K562 (cell line): ENCODE data around the gene WASL. TPM values are rescaled to one million over a fixed set of nuclear protein-coding genes. Genes with fewer than 3 reads are reported as not detected.
"Not testable (repeated sequence)": the region's sequence is repeated elsewhere in the genome, so short reads cannot be mapped to it uniquely, and the experiment has no call there.

Experiments
- ATAC-seq: fragments of 200-7000 bp; cut with Tn5 transposase; 3 replicates; pipeline ENCODE4 v1.9.1; 2020; ENCODE audit warnings: moderate library complexity
- BruUV-seq: library from RNA; stranded (reverse); fragments of 400-500 nt; replicated peaks from 2 replicates; lab custom pipeline; 2021; lab: Mats Ljungman, UMichigan
- CTCF ChIA-PET: fragments of 300-600 bp; formaldehyde crosslinking; extraction: SDS; loops from one replicate; lab custom pipeline; 2021; ENCODE audit warnings: low intra/inter-chr PET ratio; lab: Yijun Ruan, JAX
- POLR2A ChIA-PET: fragments of 300-600, 350-650 bp; sonication (Branson Sonifier 250); formaldehyde crosslinking; extraction: SDS; loops from one replicate; lab custom pipeline; 2021; ENCODE audit warnings: antibody characterized with exemption, inconsistent platforms; lab: Yijun Ruan, JAX
- DNase-seq, 4 experiments: peaks; one replicate each; pipeline versions ENCODE4 v3.0.0 to v3.0.0-alpha.2; 2011 to 2018; ENCODE audit warnings: low spot score in 3 of 4, mixed read lengths in 3 of 4; ENCODE audit errors: extremely low read depth in 1 of 4
- FAIRE-seq: peaks from 2 replicates; lab custom pipeline; 2011; peaks lifted over from hg19 to GRCh38; lab: Jason Lieb, UNC
- H2AFZ ChIP-seq: 2 replicates; pipeline ENCODE4 v1.6.0; 2011; ENCODE audit warnings: low read depth, low read length, control low read depth, inconsistent platforms
- H3K27ac ChIP-seq: fragments of 200-600 bp; 3 replicates; pipeline ENCODE4 v1.8.0; 2011; ENCODE audit warnings: low read depth, mild to moderate bottlenecking, control low read depth, inconsistent platforms, low read length, moderate library complexity, mixed read lengths; ENCODE audit errors: extremely low read depth
- H3K27me3 ChIP-seq, 2 experiments: fragments of 300-600 bp in 1 of 2; 2 replicates in 1 of 2; 3 replicates in 1 of 2; pipeline versions ENCODE4 v1.6.0 to v1.8.0; 2011; ENCODE audit warnings: inconsistent platforms in 2 of 2, low read length in 2 of 2, mild to moderate bottlenecking in 1 of 2, mixed read lengths in 1 of 2, moderate library complexity in 1 of 2; ENCODE audit not compliant: control insufficient read depth in 2 of 2, insufficient read depth in 2 of 2
- H3K36me3 ChIP-seq: fragments of 300-600 bp; 3 replicates; pipeline ENCODE4 v1.8.0; 2011; ENCODE audit warnings: mild to moderate bottlenecking, low read length, inconsistent platforms; ENCODE audit not compliant: control insufficient read depth, insufficient read depth
- H3K4me1 ChIP-seq, 2 experiments: fragments of 200-600 bp in 1 of 2; replicated peaks in 1 of 2; 2 replicates in 1 of 2; 3 replicates in 1 of 2; pipeline versions ENCODE4 v1.5.1 to v1.8.0; 2011; ENCODE audit warnings: inconsistent platforms in 2 of 2, low read length in 2 of 2, mild to moderate bottlenecking in 1 of 2, mixed read lengths in 1 of 2, moderate library complexity in 1 of 2; ENCODE audit not compliant: control insufficient read depth in 2 of 2, insufficient read depth in 2 of 2
- H3K4me2 ChIP-seq: 2 replicates; pipeline ENCODE4 v1.6.1; 2011; ENCODE audit warnings: low read length, control low read depth, inconsistent platforms, mixed read lengths; ENCODE audit not compliant: insufficient read depth
- H3K4me3 ChIP-seq: fragments of 200-600 bp; sonication (generic), shearing (Covaris generic); 2 replicates; pipeline ENCODE4 v1.5.1; 2016; ENCODE audit warnings: control low read depth, inconsistent platforms
- H3K79me2 ChIP-seq: fragments of 200-600 bp; 3 replicates; pipeline ENCODE4 v1.8.0; 2011; ENCODE audit warnings: low read length, inconsistent platforms; ENCODE audit not compliant: control insufficient read depth, insufficient read depth
- H3K9ac ChIP-seq, 2 experiments: 2 replicates each; pipeline versions ENCODE4 v1.6.0 to v1.6.1; 2011; ENCODE audit warnings: low read depth in 2 of 2, low read length in 2 of 2, control low read depth in 1 of 2, inconsistent platforms in 1 of 2, mild to moderate bottlenecking in 1 of 2, mixed read lengths in 1 of 2; ENCODE audit not compliant: insufficient read depth in 1 of 2
- H3K9me1 ChIP-seq: one replicate; pipeline ENCODE4 v1.6.0; 2011; ENCODE audit warnings: inconsistent platforms, mild to moderate bottlenecking, low read length, moderate library complexity; ENCODE audit not compliant: control insufficient read depth, insufficient read depth
- H3K9me3 ChIP-seq: replicated peaks from 2 replicates; pipeline ENCODE4 v1.5.1; 2011; ENCODE audit warnings: low read depth, low read length, inconsistent platforms; ENCODE audit not compliant: control insufficient read depth, insufficient read depth
- H4K20me1 ChIP-seq: replicated peaks from 2 replicates; pipeline ENCODE4 v1.6.1; 2011; ENCODE audit warnings: low read length, inconsistent platforms, mixed read lengths; ENCODE audit not compliant: control insufficient read depth, insufficient read depth
- ATF6 ChIP-seq: sonication (generic); formaldehyde crosslinking; IDR thresholded peaks from 2 replicates; pipeline ENCODE4 v1.4.0; 2020; ENCODE audit warnings: mild to moderate bottlenecking, missing genetic modification reagents
- BHLHE40 ChIP-seq: IDR thresholded peaks from 2 replicates; pipeline ENCODE4 v1.6.1; 2011; ENCODE audit warnings: low read length, improper control_type of control experiment
- IRF1 ChIP-seq: sonication (generic); formaldehyde crosslinking; IDR thresholded peaks from 2 replicates; pipeline ENCODE4 v1.8.0; 2022; ENCODE audit warnings: missing genetic modification reagents, mild to moderate bottlenecking, borderline replicate concordance
- PHB2 ChIP-seq: fragments of 450-650 bp; IDR thresholded peaks from 2 replicates; pipeline ENCODE4 v1.6.1; 2017; ENCODE audit warnings: low read depth
- VEZF1 ChIP-seq: fragments of 200-800 bp; sonication (Bioruptor generic); IDR thresholded peaks from 2 replicates; pipeline ENCODE4 v1.6.1; 2017; ENCODE audit warnings: missing genetic modification characterization, missing compliant biosample characterization
- ZNF740 ChIP-seq, 3 experiments: fragments of 200-800 bp in 1 of 3; sonication (Bioruptor generic) in 1 of 3; sonication (generic) in 1 of 3; formaldehyde crosslinking in 1 of 3; IDR thresholded peaks; 2 replicates each; pipeline versions ENCODE4 v1.6.1 to v1.8.0; 2016 to 2022; ENCODE audit warnings: mild to moderate bottlenecking in 2 of 3, missing compliant biosample characterization in 2 of 3, missing genetic modification characterization in 2 of 3, missing genetic modification reagents in 1 of 3
- WGBS: fragments of 100-300 bp; shearing (Covaris generic); methylation state at CpG from one replicate; pipeline ENCODE4 v1.1.6; 2016; ENCODE audit warnings: low coverage, mixed read lengths; ENCODE audit not compliant: insufficient coverage; ENCODE audit errors: missing lambda C conversion rate; 5-methylcytosine and 5-hydroxymethylcytosine counted together
- in situ Hi-C: fragments of 300-500 bp; cut with MboI; formaldehyde crosslinking; loops from 4 replicates; pipeline ENCODE4 v1.15.0; 2018; ENCODE audit warnings: inconsistent platforms, mixed read lengths
- intact Hi-C: fragments of 100-400 bp; cut with micrococcal nuclease; formaldehyde crosslinking; loops from 2 replicates; pipeline ENCODE4 v1.14.2; 2022
- polyA plus RNA-seq, 8 experiments: library from polyadenylated mRNA; depleted of rRNA in 4 of 8; stranded (reverse) in 5 of 8; unstranded in 3 of 8; fragments of >200 nt; fragmentation: Nextera tagmentation in 2 of 8; fragmentation: Illumina TruSeq in 1 of 8; extraction: Ambion mirVana in 2 of 8; extraction: Trizol in 1 of 8; gene quantifications; 2 replicates each; pipeline versions ENCODE4 v1.2.1 to v1.2.3, GENCODE V29; 2011 to 2014; ENCODE audit warnings: inconsistent platforms in 1 of 8, missing spikeins in 1 of 8
- total RNA-seq, 7 experiments: library from RNA; depleted of rRNA in 6 of 7; stranded (reverse); fragments of >200 nt in 6 of 7; fragmentation: Illumina TruSeq in 2 of 7; extraction: Trizol in 2 of 7; gene quantifications; 2 replicates each; pipeline versions ENCODE4 v1.2.1 to v1.2.3, GENCODE V29; 2011 to 2021; ENCODE audit warnings: low replicate concordance in 1 of 7

WASL gene
- total and polyA plus RNA-seq, 9 of the 15 experiments (the other 6 are each of a cell fraction or from before 2014, with no cell fraction given): 3.2 to 13.9 (median 8.3) TPM

- BruUV-seq, H3K27me3 ChIP-seq, H3K36me3 ChIP-seq, H3K9me3 ChIP-seq, DNase-seq, POLR2A ChIA-PET: not testable (repeated sequence)
- intact Hi-C loops: loop anchor here (2.0 kb wide), 2 partner anchors 53 to 163 kb away; no protein-coding TSS in a partner anchor
- 0% methylated on average over 2 of the region's 2 CpGs for WGBS
- CTCF ChIA-PET: interaction anchor here (3.0 kb wide), 1 partner anchor 232 kb away, joined by 27 read pairs; no protein-coding TSS in a partner anchor
- TF ChIP-seq VEZF1 (CRISPR knock-in tag): peak; percentile 19; the same call in 1 of the 2 replicates
- TF ChIP-seq, all 486 proteins: peak for 1; not testable (repeated sequence) for 485
- H3K9me1 ChIP-seq, FAIRE-seq, H3K4me2 ChIP-seq, H3K27ac ChIP-seq, H3K4me1 ChIP-seq, ATAC-seq, H2AFZ ChIP-seq, H3K79me2 ChIP-seq, in situ Hi-C loops, H3K4me3 ChIP-seq, H3K9ac ChIP-seq, H4K20me1 ChIP-seq: not testable (repeated sequence)
Observed at GRCh38 chr7:123634011-123634573, 114.7 kb downstream of the WASL start.

GRCh38 chr7:123633553-123633952 is 115.2 kb downstream of the WASL start:
- no peak overlapping the region for H2AFZ ChIP-seq
- H3K4me1 ChIP-seq: no peaks in the 10 kb centered on the region
- no peaks in the 10 kb centered on the region for H3K36me3 ChIP-seq
- ATAC-seq (no peak), DNase-seq (no peak), FAIRE-seq (no peak)
- WGBS: 46% methylated on average over 7 of the region's 7 CpGs
- H3K27ac ChIP-seq: no peak overlapping the region
- H3K9me1 ChIP-seq: no peaks in the 10 kb centered on the region
- H3K4me2 ChIP-seq: no peak overlapping the region
- BruUV-seq: no TSS peak
- in situ Hi-C loops (no loop called here), intact Hi-C loops (no loop called here)
- no peaks in the 10 kb centered on the region for H3K9me3 ChIP-seq
- no peak overlapping the region for H3K4me3 ChIP-seq
- POLR2A ChIA-PET: no interaction called here
- no peaks in the 10 kb centered on the region for H4K20me1 ChIP-seq
- H3K79me2 ChIP-seq: no peaks in the 10 kb centered on the region
- no peak overlapping the region for H3K9ac ChIP-seq
- no peaks in the 10 kb centered on the region; a peak in 1 of 5 replicates for H3K27me3 ChIP-seq
- CTCF ChIA-PET: no interaction called here
- no peak for TF ChIP-seq ZNF740 (CRISPR knock-in tag; IDR thresholded peaks at IDR 0.05)
- no peak for TF ChIP-seq ZNF740 (tag; IDR thresholded peaks at IDR 0.05)
- no peak for TF ChIP-seq PHB2
- no peak for TF ChIP-seq IRF1 (CRISPR knock-in tag)
- no peak for TF ChIP-seq ATF6 (CRISPR knock-in tag)
- TF ChIP-seq BHLHE40: peak; percentile 81
